Hematopoietic multipotent progenitor cell treated with erythropoietin and hydrocortisone succinate and interleukin-3 and kit ligand, for 6 days (in vitro differentiated cells): ENCODE measurements around the gene SCT.

Experiments
- DNase-seq: peaks from one replicate; pipeline ENCODE4 v3.0.0-alpha.2; 2015

Gene SCT

GRCh38 chr11:608791-609251 is 18.2 kb downstream of the SCT start:
- DNase-seq, result no peak

- DNase-seq, result no peak
These were observed 18.9 kb downstream of the SCT start for GRCh38 chr11:607971-608659.

GRCh38 chr11:607020-607780 is 19.8 kb downstream of the SCT start:
- DNase-seq, result no peak

GRCh38 chr11:606245-606644 is 20.7 kb downstream of the SCT start:
- DNase-seq, result peak; percentile 47

- no peak for DNase-seq
These were observed 21.5 kb downstream of the SCT start for GRCh38 chr11:605286-606129.

- no peak for DNase-seq
These were observed 23.8 kb downstream of the SCT start for GRCh38 chr11:603154-603553.

GRCh38 chr11:601573-602245 is 25.3 kb downstream of the SCT start:
- DNase-seq, result no peak

- no peak for DNase-seq
These were observed 28.8 kb downstream of the SCT start for GRCh38 chr11:598005-598680.

- DNase-seq, result peak; percentile 33
These were observed 29.7 kb downstream of the SCT start for GRCh38 chr11:597166-597725.

GRCh38 chr11:596374-596773 is 30.6 kb downstream of the SCT start:
- DNase-seq, result no peak

GRCh38 chr11:595400-595799 is 31.6 kb downstream of the SCT start:
- no peak for DNase-seq

- no peak for DNase-seq
These were observed 33.6 kb downstream of the SCT start for GRCh38 chr11:593347-593746.

- DNase-seq, result no peak
These were observed 34.1 kb downstream of the SCT start for GRCh38 chr11:592918-593317.

- DNase-seq, result no peak
These were observed 34.5 kb downstream of the SCT start for GRCh38 chr11:592501-592900.

GRCh38 chr11:590997-591396 is 36.0 kb downstream of the SCT start:
- no peak for DNase-seq

GRCh38 chr11:589798-590197 is 37.2 kb downstream of the SCT start:
- DNase-seq, result no peak

- no peak for DNase-seq
These were observed 39.0 kb downstream of the SCT start for GRCh38 chr11:587978-588380.

GRCh38 chr11:587546-587945 is 39.4 kb downstream of the SCT start:
- DNase-seq, result no peak

- no peak for DNase-seq
These were observed 40.3 kb downstream of the SCT start for GRCh38 chr11:586376-587316.

GRCh38 chr11:584287-584686 is 42.7 kb downstream of the SCT start:
- DNase-seq, result no peak

- no peak for DNase-seq
These were observed 45.2 kb downstream of the SCT start for GRCh38 chr11:581752-582151.
